ENCODE data around the gene IFIT3. TPM values are rescaled to one million over a fixed set of nuclear protein-coding genes. Genes with fewer than 3 reads are reported as not detected.
"Not testable (repeated sequence)": the region's sequence is repeated elsewhere in the genome, so short reads cannot be mapped to it uniquely, and the experiment has no call there.

Gene IFIT3
- total RNA-seq, 2 experiments from 2014 or later = 0.17 to 0.35 TPM

- Histone ChIP-seq H3K27ac (ENCODE audit: low read depth, low read length, poor library complexity, severe bottlenecking) (no peak overlapping the region), H3K4me3 (ENCODE audit: low read depth, low read length, poor library complexity, severe bottlenecking) (no peak overlapping the region), H3K9me2 (ENCODE audit: insufficient read depth, low read length) (no peaks in the 10 kb centered on the region), H3K9me3 (ENCODE audit: low read length) (no peaks in the 10 kb centered on the region), H3K36me3 (ENCODE audit: insufficient read depth, low read length) (no peaks in the 10 kb centered on the region), H3K4me1 (ENCODE audit: insufficient read depth, low read length, poor library complexity, severe bottlenecking) (no peaks in the 10 kb centered on the region), H4K20me1 (ENCODE audit: insufficient read depth, low read length) (no peaks in the 10 kb centered on the region), H3K79me2 (ENCODE audit: insufficient read depth, low read depth, low read length) (no peaks in the 10 kb centered on the region), H2AFZ (ENCODE audit: low read length) (no peak overlapping the region), H3K4me2 (ENCODE audit: low read length) (no peak overlapping the region)
- POLR2A ChIA-PET = no interaction called here
- DNase-seq (ENCODE audit: low spot score) = no peak
- CTCF ChIA-PET (ENCODE audit: unreplicated experiment) = no interaction called here
- BruUV-seq (replicated peaks) = no TSS peak
- TF ChIP-seq EZH2phosphoT487 (IDR thresholded peaks at IDR 0.05; ENCODE audit: borderline replicate concordance, low read depth, low read length) = no peak
- no peak for TF ChIP-seq CTCF (conservative IDR thresholded peaks at IDR 0.05; ENCODE audit: low read length)
- intact Hi-C loops (cut with micrococcal nuclease; ENCODE audit: unreplicated experiment) = no loop called here
Observed at GRCh38 chr10:89310056-89310893, 17.5 kb upstream of the IFIT3 start.

- Histone ChIP-seq H3K9me3 (ENCODE audit: low read length) (no peaks in the 10 kb centered on the region), H4K20me1 (ENCODE audit: insufficient read depth, low read length) (no peaks in the 10 kb centered on the region), H3K36me3 (ENCODE audit: insufficient read depth, low read length) (no peaks in the 10 kb centered on the region), H3K9me2 (ENCODE audit: insufficient read depth, low read length) (no peaks in the 10 kb centered on the region), H3K4me2 (ENCODE audit: low read length) (no peak overlapping the region), H3K4me1 (ENCODE audit: insufficient read depth, low read length, poor library complexity, severe bottlenecking) (no peaks in the 10 kb centered on the region), H3K4me3 (ENCODE audit: low read depth, low read length, poor library complexity, severe bottlenecking) (no peak overlapping the region), H3K79me2 (ENCODE audit: insufficient read depth, low read depth, low read length) (no peaks in the 10 kb centered on the region), H2AFZ (ENCODE audit: low read length) (no peak overlapping the region), H3K27ac (ENCODE audit: low read depth, low read length, poor library complexity, severe bottlenecking) (no peak overlapping the region)
- CTCF ChIA-PET (ENCODE audit: unreplicated experiment) = interaction anchor here (0.5 kb wide), 1 partner anchor 81 kb away, joined by 11 read pairs; no protein-coding TSS in a partner anchor
- no peak for DNase-seq (ENCODE audit: low spot score)
- POLR2A ChIA-PET = no interaction called here
- intact Hi-C loops (cut with micrococcal nuclease; ENCODE audit: unreplicated experiment) = no loop called here
- BruUV-seq (replicated peaks) = no TSS peak
- TF ChIP-seq CTCF (conservative IDR thresholded peaks at IDR 0.05; ENCODE audit: low read length) (no peak), EZH2phosphoT487 (IDR thresholded peaks at IDR 0.05; ENCODE audit: borderline replicate concordance, low read depth, low read length) (no peak)
Observed at GRCh38 chr10:89312973-89313372, 14.8 kb upstream of the IFIT3 start.

GRCh38 chr10:89314676-89315075, 13.1 kb upstream of the IFIT3 start:
- H3K36me3 ChIP-seq (ENCODE audit: insufficient read depth, low read length) = no peaks in the 10 kb centered on the region
- H3K9me3 ChIP-seq (ENCODE audit: low read length) = no peaks in the 10 kb centered on the region
- CTCF ChIA-PET (ENCODE audit: unreplicated experiment) = no interaction called here
- H4K20me1 ChIP-seq (ENCODE audit: insufficient read depth, low read length) = no peaks in the 10 kb centered on the region
- BruUV-seq (replicated peaks) = no TSS peak
- no peak for TF ChIP-seq EZH2phosphoT487 (IDR thresholded peaks at IDR 0.05; ENCODE audit: borderline replicate concordance, low read depth, low read length)
- TF ChIP-seq CTCF (conservative IDR thresholded peaks at IDR 0.05; ENCODE audit: low read length) = no peak
- DNase-seq (ENCODE audit: low spot score) = no peak
- H2AFZ ChIP-seq (ENCODE audit: low read length) = no peak overlapping the region
- no peak overlapping the region for H3K4me2 ChIP-seq (ENCODE audit: low read length)
- no peak overlapping the region for H3K27ac ChIP-seq (ENCODE audit: low read depth, low read length, poor library complexity, severe bottlenecking)
- no peaks in the 10 kb centered on the region for H3K4me1 ChIP-seq (ENCODE audit: insufficient read depth, low read length, poor library complexity, severe bottlenecking)
- POLR2A ChIA-PET = interaction anchor here (0.6 kb wide), 1 partner anchor 85 kb away, joined by 4 read pairs; no protein-coding TSS in a partner anchor
- no peaks in the 10 kb centered on the region for H3K9me2 ChIP-seq (ENCODE audit: insufficient read depth, low read length)
- H3K79me2 ChIP-seq (ENCODE audit: insufficient read depth, low read depth, low read length) = no peaks in the 10 kb centered on the region
- intact Hi-C loops (cut with micrococcal nuclease; ENCODE audit: unreplicated experiment) = no loop called here
- no peak overlapping the region for H3K4me3 ChIP-seq (ENCODE audit: low read depth, low read length, poor library complexity, severe bottlenecking)

- CTCF ChIA-PET (ENCODE audit: unreplicated experiment); H3K4me2 ChIP-seq (ENCODE audit: low read length); H3K4me3 ChIP-seq (ENCODE audit: low read depth, low read length, poor library complexity, severe bottlenecking); H3K36me3 ChIP-seq (ENCODE audit: insufficient read depth, low read length); H3K27ac ChIP-seq (ENCODE audit: low read depth, low read length, poor library complexity, severe bottlenecking); H2AFZ ChIP-seq (ENCODE audit: low read length); H3K9me3 ChIP-seq (ENCODE audit: low read length); intact Hi-C loops (cut with micrococcal nuclease; ENCODE audit: unreplicated experiment); H3K4me1 ChIP-seq (ENCODE audit: insufficient read depth, low read length, poor library complexity, severe bottlenecking); H3K79me2 ChIP-seq (ENCODE audit: insufficient read depth, low read depth, low read length); H4K20me1 ChIP-seq (ENCODE audit: insufficient read depth, low read length); DNase-seq (ENCODE audit: low spot score); H3K9me2 ChIP-seq (ENCODE audit: insufficient read depth, low read length); BruUV-seq (replicated peaks): not testable (repeated sequence)
- POLR2A ChIA-PET = interaction anchor here (0.6 kb wide), 1 partner anchor 45 kb away, joined by 4 read pairs; no protein-coding TSS in a partner anchor
Observed at GRCh38 chr10:89318047-89318446, 9.8 kb upstream of the IFIT3 start.
